PFSK-1 (cell line): ENCODE results near the gene STN1.

Experiments
- FOXP2 ChIP-seq: optimal IDR thresholded peaks from 2 replicates; pipeline ENCODE3; 2011; ENCODE audit warnings: borderline replicate concordance, control low read depth, inconsistent platforms; ENCODE audit not compliant: insufficient read depth; ENCODE audit errors: extremely low read length, extremely low read depth
- POLR2AphosphoS5 ChIP-seq: IDR thresholded peaks from 2 replicates; pipeline ENCODE4 v1.6.1; 2012; ENCODE audit warnings: low read depth, mild to moderate bottlenecking, control low read depth, low read length, moderate library complexity
- SIN3A ChIP-seq: IDR thresholded peaks from 2 replicates; pipeline ENCODE4 v1.6.1; 2012; ENCODE audit warnings: mild to moderate bottlenecking, low read length, moderate library complexity, borderline replicate concordance; ENCODE audit not compliant: insufficient read depth
- TAF1 ChIP-seq: IDR thresholded peaks from 2 replicates; pipeline ENCODE4 v1.6.1; 2012; ENCODE audit warnings: low read length, control low read depth, borderline replicate concordance; ENCODE audit not compliant: insufficient read depth
- TF ChIP-seq, protein P1 (sequence below), 2 experiments: IDR thresholded peaks; 2 replicates each; pipeline versions ENCODE4 v1.6.1 to v1.8.0; 2011 to 2012; ENCODE audit warnings: low read depth in 2 of 2, low read length in 2 of 2, control low read depth in 1 of 2, inconsistent platforms in 1 of 2, mild to moderate bottlenecking in 1 of 2, moderate library complexity in 1 of 2; ENCODE audit not compliant: insufficient read depth in 1 of 2

Gene STN1

GRCh38 chr10:103892181-103892580 lies 25.8 kb downstream of the STN1 start:
- TF ChIP-seq TAF1 (no peak), POLR2AphosphoS5 (no peak), FOXP2 (no peak), SIN3A (no peak)
- TF ChIP-seq, protein P1, sequence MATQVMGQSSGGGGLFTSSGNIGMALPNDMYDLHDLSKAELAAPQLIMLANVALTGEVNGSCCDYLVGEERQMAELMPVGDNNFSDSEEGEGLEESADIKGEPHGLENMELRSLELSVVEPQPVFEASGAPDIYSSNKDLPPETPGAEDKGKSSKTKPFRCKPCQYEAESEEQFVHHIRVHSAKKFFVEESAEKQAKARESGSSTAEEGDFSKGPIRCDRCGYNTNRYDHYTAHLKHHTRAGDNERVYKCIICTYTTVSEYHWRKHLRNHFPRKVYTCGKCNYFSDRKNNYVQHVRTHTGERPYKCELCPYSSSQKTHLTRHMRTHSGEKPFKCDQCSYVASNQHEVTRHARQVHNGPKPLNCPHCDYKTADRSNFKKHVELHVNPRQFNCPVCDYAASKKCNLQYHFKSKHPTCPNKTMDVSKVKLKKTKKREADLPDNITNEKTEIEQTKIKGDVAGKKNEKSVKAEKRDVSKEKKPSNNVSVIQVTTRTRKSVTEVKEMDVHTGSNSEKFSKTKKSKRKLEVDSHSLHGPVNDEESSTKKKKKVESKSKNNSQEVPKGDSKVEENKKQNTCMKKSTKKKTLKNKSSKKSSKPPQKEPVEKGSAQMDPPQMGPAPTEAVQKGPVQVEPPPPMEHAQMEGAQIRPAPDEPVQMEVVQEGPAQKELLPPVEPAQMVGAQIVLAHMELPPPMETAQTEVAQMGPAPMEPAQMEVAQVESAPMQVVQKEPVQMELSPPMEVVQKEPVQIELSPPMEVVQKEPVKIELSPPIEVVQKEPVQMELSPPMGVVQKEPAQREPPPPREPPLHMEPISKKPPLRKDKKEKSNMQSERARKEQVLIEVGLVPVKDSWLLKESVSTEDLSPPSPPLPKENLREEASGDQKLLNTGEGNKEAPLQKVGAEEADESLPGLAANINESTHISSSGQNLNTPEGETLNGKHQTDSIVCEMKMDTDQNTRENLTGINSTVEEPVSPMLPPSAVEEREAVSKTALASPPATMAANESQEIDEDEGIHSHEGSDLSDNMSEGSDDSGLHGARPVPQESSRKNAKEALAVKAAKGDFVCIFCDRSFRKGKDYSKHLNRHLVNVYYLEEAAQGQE (IDR thresholded peaks at IDR 0.05; ENCODE audit: insufficient read depth in 1 of 2, low read depth in 2 of 2, low read length in 2 of 2) = no peak

DNA sequence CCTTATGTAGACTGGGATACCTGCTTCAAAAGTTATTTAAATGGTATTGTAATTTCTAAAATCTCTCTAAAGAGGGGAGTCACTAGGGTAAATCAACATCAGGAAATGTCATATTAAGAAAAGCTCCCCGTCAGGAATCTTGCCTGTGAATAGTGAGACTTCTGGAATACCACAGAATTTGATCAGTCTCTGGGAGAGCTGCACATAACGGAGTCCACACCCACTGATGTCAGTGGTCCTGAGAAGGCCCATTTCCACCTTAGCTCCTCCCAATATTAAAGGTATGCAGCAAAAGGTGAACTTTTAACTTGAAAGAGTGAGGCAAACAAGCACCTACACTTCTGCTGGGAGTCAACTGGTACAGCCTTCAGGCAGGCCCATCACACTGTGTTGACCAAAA lies 27.3 kb downstream of the STN1 start:
- TF ChIP-seq POLR2AphosphoS5 (no peak), TAF1 (no peak), FOXP2 (no peak), SIN3A (no peak)
- TF ChIP-seq, protein P1 (IDR thresholded peaks at IDR 0.05; ENCODE audit: insufficient read depth in 1 of 2, low read depth in 2 of 2, low read length in 2 of 2) = no peak

DNA sequence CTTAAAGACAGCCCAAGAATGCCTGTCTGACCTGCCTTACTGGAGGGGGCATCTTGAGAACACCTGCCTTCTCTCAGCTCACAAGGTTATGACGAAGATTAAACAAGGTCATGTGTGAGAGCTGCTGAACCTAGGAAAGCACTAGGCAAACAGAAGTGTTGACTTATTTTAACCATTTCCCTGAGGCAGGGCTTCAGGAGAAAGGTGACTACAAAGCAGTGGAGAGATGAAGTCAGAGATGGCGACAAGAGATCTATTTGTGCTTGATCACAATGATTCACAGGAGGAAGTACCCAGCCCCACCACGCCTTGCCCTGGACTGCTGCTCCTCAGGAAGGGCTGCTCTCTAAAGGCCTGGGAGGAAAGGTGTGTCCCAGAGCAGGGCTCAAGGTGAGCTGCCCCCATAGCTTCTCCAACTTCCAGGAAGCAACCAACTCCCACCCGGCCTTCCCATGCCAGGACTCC lies 27.8 kb downstream of the STN1 start:
- TF ChIP-seq FOXP2 (no peak), TAF1 (no peak), POLR2AphosphoS5 (no peak), SIN3A (no peak)
- TF ChIP-seq, protein P1 (IDR thresholded peaks at IDR 0.05; ENCODE audit: insufficient read depth in 1 of 2, low read depth in 2 of 2, low read length in 2 of 2) = no peak

- TF ChIP-seq TAF1 (no peak), FOXP2 (no peak), SIN3A (no peak), POLR2AphosphoS5 (no peak)
- TF ChIP-seq, protein P1 (IDR thresholded peaks at IDR 0.05; ENCODE audit: insufficient read depth in 1 of 2, low read depth in 2 of 2, low read length in 2 of 2) = no peak
These were observed 28.8 kb downstream of the STN1 start for GRCh38 chr10:103889121-103889720.
